ENCODE measurements around the gene KRT75. TPM values are rescaled to one million over a fixed set of nuclear protein-coding genes. Genes with fewer than 3 reads are reported as not detected.
"Not testable (repeated sequence)": the region's sequence is repeated elsewhere in the genome, so short reads cannot be mapped to it uniquely, and the experiment has no call there.

KRT75 gene
- total and polyA plus RNA-seq, 3 experiments from 2014 or later = not detected

DNA sequence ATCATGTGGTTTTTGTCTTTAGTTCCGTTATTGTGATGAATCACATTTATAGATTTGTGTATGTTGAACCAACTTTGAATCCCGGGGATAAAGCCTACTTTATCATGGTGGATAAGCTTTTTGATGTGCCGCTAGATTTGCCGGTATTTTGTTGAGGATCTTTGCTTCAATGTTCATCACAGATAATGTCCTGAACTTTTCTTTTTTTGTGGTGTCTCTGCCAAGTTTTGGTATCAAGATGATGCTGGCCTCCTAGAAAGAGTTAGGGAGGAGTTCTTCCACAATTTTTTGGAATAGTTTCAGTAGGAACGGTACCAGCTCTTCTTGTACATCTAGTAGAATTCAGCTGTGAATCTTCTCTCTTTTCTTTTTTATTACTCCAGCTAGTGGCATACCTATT is 24.7 kb upstream of the KRT75 start:
- peaks cover 7 to 25% of the 10 kb centered on the region in 2 donors for H3K27me3 Mint-ChIP-seq
- H3K27ac ChIP-seq (ENCODE audit: low read depth, low read length) = no peak overlapping the region
- H3K36me3 ChIP-seq (ENCODE audit: insufficient read depth, low read length) = no peaks in the 10 kb centered on the region
- H3K4me1 ChIP-seq (ENCODE audit: insufficient read depth, low read length) = no peaks in the 10 kb centered on the region
- ChIA-PET CTCF (no interaction called here), POLR2A (no interaction called here)
- H3K27me3 ChIP-seq (ENCODE audit: insufficient read depth, low read length, poor library complexity, severe bottlenecking) = no peaks in the 10 kb centered on the region
- H3K9me3 ChIP-seq (ENCODE audit: low read length) = no peaks in the 10 kb centered on the region
- no peak for DNase-seq
- no peak overlapping the region for H3K27ac Mint-ChIP-seq
- no peak overlapping the region for H3K4me3 ChIP-seq (ENCODE audit: low read length)
- peaks cover 9 to 16% (median 10%) of the 10 kb centered on the region in 3 donors for H3K4me1 Mint-ChIP-seq
- no peaks in the 10 kb centered on the region for H3K9me3 Mint-ChIP-seq
- no peak overlapping the region for H3K4me3 Mint-ChIP-seq
- H3K36me3 Mint-ChIP-seq = no peaks in the 10 kb centered on the region

DNA sequence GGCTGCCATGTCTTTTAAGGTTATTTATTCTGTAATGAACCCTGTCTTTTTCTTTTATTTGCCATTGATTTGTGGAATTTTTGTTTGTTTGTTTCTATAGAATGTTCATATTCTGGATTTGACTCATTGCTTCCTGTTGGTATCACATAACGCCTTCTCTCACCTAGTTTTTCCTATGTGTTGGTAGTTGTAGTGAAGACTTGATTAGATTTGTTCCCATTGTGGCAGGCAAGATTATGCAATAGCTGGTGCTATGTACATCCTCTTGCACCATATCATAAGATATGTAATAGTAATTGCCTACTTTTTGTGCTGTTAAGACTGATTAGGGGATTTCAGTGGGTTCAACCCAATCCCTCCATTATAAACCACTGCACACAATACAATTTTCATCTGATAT is 21.6 kb upstream of the KRT75 start:
- POLR2A ChIA-PET = no interaction called here
- Mint-ChIP-seq H3K4me1 (peaks cover 9 to 16% (median 10%) of the 10 kb centered on the region in 3 donors), H3K27ac (no peak overlapping the region), H3K4me3 (no peak overlapping the region), H3K9me3 (no peaks in the 10 kb centered on the region), H3K27me3 (peaks cover 6 to 17% of the 10 kb centered on the region in 2 donors), H3K36me3 (no peaks in the 10 kb centered on the region)
- no peaks in the 10 kb centered on the region for H3K4me1 ChIP-seq (ENCODE audit: insufficient read depth, low read length)
- H3K9me3 ChIP-seq (ENCODE audit: low read length) = no peaks in the 10 kb centered on the region
- no peak for DNase-seq
- CTCF ChIA-PET = no interaction called here
- H3K4me3 ChIP-seq (ENCODE audit: low read length) = no peak overlapping the region
- no peaks in the 10 kb centered on the region for H3K36me3 ChIP-seq (ENCODE audit: insufficient read depth, low read length)
- H3K27ac ChIP-seq (ENCODE audit: low read depth, low read length) = no peak overlapping the region
- no peaks in the 10 kb centered on the region for H3K27me3 ChIP-seq (ENCODE audit: insufficient read depth, low read length, poor library complexity, severe bottlenecking)

DNA sequence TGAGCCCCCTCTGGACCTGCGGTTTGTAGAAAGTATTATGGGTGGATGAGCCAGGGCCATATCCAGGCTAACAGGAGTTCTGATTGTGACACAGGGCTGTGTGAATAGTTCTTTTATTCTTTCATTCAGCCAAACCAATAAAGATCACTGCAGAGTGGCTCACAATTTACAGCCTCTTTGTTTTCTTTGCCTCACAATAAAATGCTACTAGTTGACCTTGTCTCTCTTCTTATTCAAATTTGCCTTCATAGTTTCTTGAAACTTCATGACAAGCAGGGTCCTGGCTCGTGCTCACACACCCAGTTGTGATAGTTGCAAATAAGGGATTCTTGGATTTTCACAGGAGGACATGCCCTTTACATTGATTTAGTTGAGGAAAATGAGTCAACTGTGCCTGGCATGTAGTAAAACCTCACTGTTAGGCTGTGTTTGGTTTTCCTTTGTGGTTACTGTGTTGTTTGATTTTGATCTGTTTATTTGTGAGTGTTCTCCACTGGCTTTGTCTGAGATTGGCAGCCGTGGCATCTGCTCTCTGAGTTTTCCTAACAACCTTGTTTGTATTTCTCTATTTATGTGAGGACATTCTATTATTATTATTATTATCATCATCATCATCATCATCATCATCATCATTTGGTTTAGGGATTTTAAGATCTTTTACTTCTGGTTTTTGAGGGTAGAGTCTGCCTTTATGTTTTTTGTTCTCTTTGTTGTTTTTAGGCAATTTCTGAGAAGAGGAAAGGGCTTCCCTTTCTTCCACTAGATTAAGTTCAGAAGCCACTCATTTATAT is 20.4 kb upstream of the KRT75 start:
- Mint-ChIP-seq H3K4me1 (peaks cover 9 to 16% (median 10%) of the 10 kb centered on the region in 3 donors), H3K27ac (peak overlapping the region in 1 of 8 donors; percentile 28), H3K9me3 (no peaks in the 10 kb centered on the region), H3K27me3 (peaks cover 1 to 15% of the 10 kb centered on the region in 2 donors), H3K36me3 (no peaks in the 10 kb centered on the region), H3K4me3 (no peak overlapping the region)
- H3K4me3 ChIP-seq (ENCODE audit: low read length) = no peak overlapping the region
- no peaks in the 10 kb centered on the region for H3K9me3 ChIP-seq (ENCODE audit: low read length)
- no peaks in the 10 kb centered on the region for H3K4me1 ChIP-seq (ENCODE audit: insufficient read depth, low read length)
- H3K27ac ChIP-seq (ENCODE audit: low read depth, low read length) = no peak overlapping the region
- POLR2A ChIA-PET = no interaction called here
- DNase-seq = no peak
- CTCF ChIA-PET = no interaction called here
- H3K27me3 ChIP-seq (ENCODE audit: insufficient read depth, low read length, poor library complexity, severe bottlenecking) = no peaks in the 10 kb centered on the region
- H3K36me3 ChIP-seq (ENCODE audit: insufficient read depth, low read length) = no peaks in the 10 kb centered on the region

DNA sequence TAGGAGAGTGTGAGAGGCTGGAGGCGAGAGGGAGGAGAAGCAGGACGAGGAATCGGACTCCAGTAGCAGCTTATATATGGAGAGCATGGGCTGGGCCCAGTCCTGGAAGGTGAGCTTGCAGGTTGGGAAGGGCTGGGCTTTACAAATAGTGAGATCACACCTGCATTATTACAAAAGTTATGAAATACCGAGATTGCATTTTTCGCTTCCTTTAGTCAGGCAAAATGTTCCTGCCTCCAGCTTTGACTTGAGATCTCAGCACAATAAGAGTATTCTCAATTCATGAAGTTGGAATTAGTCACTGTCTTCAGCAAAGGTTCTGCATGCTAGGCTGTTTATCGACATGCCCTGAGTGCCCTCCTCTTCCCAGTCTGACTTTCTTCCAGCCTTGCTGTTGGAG is 17.9 kb upstream of the KRT75 start, which contains the start of gene KRT6B:
TSS of gene KRT6B (minus strand) at position 46 of the 400 bp plus-strand sequence. CDS start 68 bp downstream, outside the sequence.
- ChIA-PET CTCF (no interaction called here), POLR2A (no interaction called here)
- H3K36me3 Mint-ChIP-seq = no peaks in the 10 kb centered on the region
- Histone ChIP-seq H3K27me3 (ENCODE audit: insufficient read depth, low read length, poor library complexity, severe bottlenecking) (no peaks in the 10 kb centered on the region), H3K9me3 (ENCODE audit: low read length) (no peaks in the 10 kb centered on the region), H3K36me3 (ENCODE audit: insufficient read depth, low read length) (no peaks in the 10 kb centered on the region), H3K27ac (ENCODE audit: low read depth, low read length) (no peak within 1 kb of the TSS), H3K4me3 (ENCODE audit: low read length) (no peak within 1 kb of the TSS), H3K4me1 (ENCODE audit: insufficient read depth, low read length) (no peaks in the 10 kb centered on the region)
- no peak for DNase-seq
- no peak within 1 kb of the TSS for H3K4me3 Mint-ChIP-seq
- H3K27me3 Mint-ChIP-seq = peaks cover 3 to 8% of the 10 kb centered on the region in 2 donors
- H3K27ac Mint-ChIP-seq = no peak within 1 kb of the TSS
- H3K9me3 Mint-ChIP-seq = no peaks in the 10 kb centered on the region
- H3K4me1 Mint-ChIP-seq = peaks cover 9 to 16% (median 10%) of the 10 kb centered on the region in 3 donors

DNA sequence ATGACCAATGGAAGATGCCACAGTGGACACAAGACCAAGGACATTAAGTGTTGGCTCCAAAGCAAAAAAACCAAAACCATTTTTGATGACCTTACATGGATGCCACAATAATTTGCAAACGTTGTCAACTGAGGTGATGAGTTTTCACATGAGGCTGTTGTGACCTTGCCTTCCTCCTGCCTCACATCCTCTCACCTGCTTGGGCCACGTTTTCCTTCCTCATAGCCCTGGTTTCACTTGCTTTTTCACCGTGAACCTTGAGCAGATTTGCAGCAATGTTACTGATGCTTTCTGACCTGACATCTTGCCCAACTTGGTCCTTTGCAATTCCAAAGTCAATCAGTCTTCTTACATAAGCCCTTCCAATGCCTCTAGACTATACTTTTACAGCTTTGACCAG is 14.1 kb upstream of the KRT75 start:
- POLR2A ChIA-PET = no interaction called here
- no peaks in the 10 kb centered on the region for H3K9me3 ChIP-seq (ENCODE audit: low read length)
- peak overlapping the region in 1 of 7 donors; percentile 1 for H3K4me3 Mint-ChIP-seq
- no peaks in the 10 kb centered on the region for H3K36me3 Mint-ChIP-seq
- CTCF ChIA-PET = no interaction called here
- no peak overlapping the region for H3K27ac Mint-ChIP-seq
- no peaks in the 10 kb centered on the region for H3K4me1 ChIP-seq (ENCODE audit: insufficient read depth, low read length)
- H3K4me3 ChIP-seq (ENCODE audit: low read length) = no peak overlapping the region
- no peaks in the 10 kb centered on the region for H3K27me3 ChIP-seq (ENCODE audit: insufficient read depth, low read length, poor library complexity, severe bottlenecking)
- no peaks in the 10 kb centered on the region for H3K4me1 Mint-ChIP-seq
- H3K27me3 Mint-ChIP-seq = peaks cover 13 to 23% of the 10 kb centered on the region in 2 donors
- H3K9me3 Mint-ChIP-seq = no peaks in the 10 kb centered on the region
- DNase-seq = no peak
- H3K27ac ChIP-seq (ENCODE audit: low read depth, low read length) = no peak overlapping the region
- H3K36me3 ChIP-seq (ENCODE audit: insufficient read depth, low read length) = no peaks in the 10 kb centered on the region

DNA sequence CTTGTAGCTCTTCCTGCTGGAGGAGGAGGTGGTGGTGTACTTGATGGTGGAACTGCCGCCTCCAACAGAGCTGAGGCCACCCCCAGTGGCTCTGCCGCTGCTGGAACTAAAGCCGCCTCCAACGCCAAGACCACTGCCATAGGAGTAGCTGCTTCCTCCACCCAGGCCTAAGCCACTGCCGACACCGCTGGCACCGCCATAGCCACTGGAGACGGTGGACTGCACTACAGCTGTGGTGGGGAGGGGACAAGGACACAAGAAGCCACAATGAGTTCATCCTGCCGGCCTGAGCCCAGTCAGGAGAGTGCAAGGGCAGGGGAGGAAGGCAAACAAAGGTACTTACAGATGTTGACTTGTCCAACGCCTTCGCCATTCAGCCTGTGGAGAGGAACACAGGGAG is 13.0 kb upstream of the KRT75 start:
- H3K27ac Mint-ChIP-seq; H3K36me3 Mint-ChIP-seq; H3K36me3 ChIP-seq (ENCODE audit: insufficient read depth, low read length); H3K9me3 ChIP-seq (ENCODE audit: low read length); H3K27ac ChIP-seq (ENCODE audit: low read depth, low read length); H3K9me3 Mint-ChIP-seq; H3K4me1 Mint-ChIP-seq; CTCF ChIA-PET; H3K4me3 Mint-ChIP-seq; DNase-seq; H3K4me3 ChIP-seq (ENCODE audit: low read length); H3K4me1 ChIP-seq (ENCODE audit: insufficient read depth, low read length); H3K27me3 ChIP-seq (ENCODE audit: insufficient read depth, low read length, poor library complexity, severe bottlenecking); POLR2A ChIA-PET: not testable (repeated sequence)
- H3K27me3 Mint-ChIP-seq = peaks cover 16 to 27% of the 10 kb centered on the region in 2 donors

DNA sequence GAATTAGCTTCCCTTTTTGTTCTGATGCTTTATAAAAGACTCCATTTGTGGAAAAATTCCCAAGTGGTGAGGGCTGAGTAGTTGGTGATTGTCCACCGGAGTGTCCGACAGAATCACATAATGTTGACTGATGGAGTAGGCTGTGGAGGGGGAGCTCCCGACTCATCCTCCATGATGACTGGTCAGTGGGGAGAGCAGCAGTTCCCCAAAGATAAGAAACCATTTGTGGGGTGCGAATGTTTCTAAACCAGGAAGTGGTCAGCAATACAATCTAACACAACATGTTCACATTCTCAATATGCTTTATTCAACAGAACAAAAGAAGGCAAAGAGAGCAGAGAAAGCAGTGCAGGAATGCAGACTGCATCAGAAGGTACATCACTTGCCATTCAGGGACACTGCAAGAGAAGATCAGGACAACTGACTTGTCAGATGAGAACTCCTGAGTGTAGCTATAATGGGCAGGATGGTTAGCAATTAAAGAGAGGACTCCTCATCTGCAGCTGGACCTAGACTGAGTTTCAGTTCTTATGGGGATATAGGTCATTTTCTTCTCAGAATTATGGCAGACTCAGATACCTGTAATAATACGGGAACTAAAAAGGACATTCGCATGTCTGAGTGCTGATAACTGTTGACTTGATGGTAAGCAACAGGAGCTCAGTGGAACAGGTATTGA is 12.3 kb upstream of the KRT75 start:
- Histone ChIP-seq H3K4me1 (ENCODE audit: insufficient read depth, low read length) (no peaks in the 10 kb centered on the region), H3K27ac (ENCODE audit: low read depth, low read length) (no peak overlapping the region), H3K27me3 (ENCODE audit: insufficient read depth, low read length, poor library complexity, severe bottlenecking) (no peaks in the 10 kb centered on the region), H3K4me3 (ENCODE audit: low read length) (no peak overlapping the region), H3K36me3 (ENCODE audit: insufficient read depth, low read length) (no peaks in the 10 kb centered on the region), H3K9me3 (ENCODE audit: low read length) (no peaks in the 10 kb centered on the region)
- CTCF ChIA-PET = no interaction called here
- DNase-seq = no peak
- Mint-ChIP-seq H3K27me3 (peaks cover 16 to 31% of the 10 kb centered on the region in 2 donors), H3K4me1 (no peaks in the 10 kb centered on the region), H3K27ac (no peak overlapping the region), H3K4me3 (no peak overlapping the region), H3K9me3 (no peaks in the 10 kb centered on the region), H3K36me3 (no peaks in the 10 kb centered on the region)
- POLR2A ChIA-PET = no interaction called here

DNA sequence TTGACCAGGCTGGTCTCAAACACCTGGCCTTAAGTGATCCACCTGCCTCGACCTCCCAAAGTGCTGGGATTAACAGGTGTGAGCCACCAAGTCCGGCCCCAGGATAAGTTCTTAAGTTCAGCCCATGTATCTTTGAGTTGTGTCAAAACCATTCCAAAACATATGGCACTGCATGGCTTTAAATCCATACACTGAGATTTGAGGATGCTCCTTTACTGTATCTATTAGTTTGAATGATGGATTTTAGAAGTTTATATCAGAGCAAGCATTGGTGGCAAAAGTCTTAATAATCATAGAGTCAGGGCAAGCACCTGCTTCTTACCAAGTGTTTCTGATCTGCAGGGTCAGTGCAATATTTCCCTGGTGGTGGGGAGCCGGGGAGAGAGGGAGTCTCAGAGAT is 11.7 kb upstream of the KRT75 start:
- ChIA-PET CTCF (no interaction called here), POLR2A (no interaction called here)
- Histone ChIP-seq H3K36me3 (ENCODE audit: insufficient read depth, low read length) (no peaks in the 10 kb centered on the region), H3K9me3 (ENCODE audit: low read length) (no peaks in the 10 kb centered on the region), H3K4me1 (ENCODE audit: insufficient read depth, low read length) (no peaks in the 10 kb centered on the region), H3K27ac (ENCODE audit: low read depth, low read length) (no peak overlapping the region), H3K4me3 (ENCODE audit: low read length) (no peak overlapping the region), H3K27me3 (ENCODE audit: insufficient read depth, low read length, poor library complexity, severe bottlenecking) (no peaks in the 10 kb centered on the region)
- no peaks in the 10 kb centered on the region for H3K36me3 Mint-ChIP-seq
- no peak overlapping the region for H3K27ac Mint-ChIP-seq
- H3K27me3 Mint-ChIP-seq = peaks cover 15 to 36% of the 10 kb centered on the region in 2 donors
- no peaks in the 10 kb centered on the region for H3K4me1 Mint-ChIP-seq
- no peak overlapping the region for H3K4me3 Mint-ChIP-seq
- H3K9me3 Mint-ChIP-seq = no peaks in the 10 kb centered on the region
- no peak for DNase-seq

Data from CD8-positive, alpha-beta memory T cell (primary cell).